ENCODE results near the gene CCDC51. TPM values are rescaled to one million over a fixed set of nuclear protein-coding genes. Genes with fewer than 3 reads are reported as not detected.

Gene CCDC51
- total RNA-seq, 1 donor from 2014 or later: 39.2 TPM

DNA sequence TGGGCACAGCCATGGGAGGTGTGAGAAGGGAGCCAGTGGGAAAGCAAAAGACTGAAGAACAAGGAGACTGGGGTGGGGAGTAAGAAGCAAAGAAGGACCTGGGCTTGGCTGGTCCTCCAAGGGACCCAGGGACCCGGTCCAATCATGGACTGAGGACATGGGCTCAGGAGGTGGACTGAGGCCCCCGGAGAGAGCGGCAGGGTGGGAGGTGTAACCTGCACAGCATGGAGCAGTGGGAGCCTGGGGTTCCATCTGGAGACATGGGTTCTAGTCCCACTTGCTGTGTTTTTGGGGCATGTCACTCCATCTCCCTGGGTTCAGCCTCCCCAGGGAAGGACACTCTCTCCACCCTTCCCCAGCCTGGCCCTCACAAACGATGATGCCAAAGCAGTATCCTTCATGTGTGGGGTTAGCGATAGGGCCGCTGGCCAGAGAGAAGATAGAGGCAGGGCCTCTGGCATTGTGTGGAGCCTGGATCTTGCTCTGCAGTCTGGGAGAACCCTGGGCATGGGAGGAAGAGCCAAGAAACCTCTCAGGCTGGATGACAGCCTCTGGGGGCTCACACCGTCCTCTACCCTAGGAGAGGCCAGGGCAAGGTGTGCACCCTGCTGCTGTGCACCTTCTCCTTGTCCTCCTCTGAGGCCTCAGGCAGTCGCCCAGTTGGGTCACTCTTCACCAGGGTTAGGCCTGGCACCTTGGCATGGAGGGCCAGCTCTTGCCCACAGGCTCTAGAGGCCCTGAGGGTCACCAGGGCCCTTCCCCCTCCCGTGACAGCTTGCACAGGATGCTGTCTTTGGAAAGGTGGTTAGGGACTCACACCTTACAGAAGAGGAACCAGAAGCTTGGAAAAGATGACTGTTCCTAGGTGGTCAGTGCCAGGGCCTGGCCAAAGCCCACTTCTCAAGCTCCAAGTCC lies 41.9 kb downstream of the CCDC51 start:
- H3K27me3 ChIP-seq (ENCODE audit: control insufficient read depth, insufficient read depth, low read length): no peaks in the 10 kb centered on the region
- no peaks in the 10 kb centered on the region for H3K36me3 ChIP-seq (ENCODE audit: control insufficient read depth, insufficient read depth, low read length)
- DNase-seq (ENCODE audit: low read depth): no peak
- no peak overlapping the region for H3K4me3 ChIP-seq (ENCODE audit: low read depth, low read length)
- TF ChIP-seq, protein P1, sequence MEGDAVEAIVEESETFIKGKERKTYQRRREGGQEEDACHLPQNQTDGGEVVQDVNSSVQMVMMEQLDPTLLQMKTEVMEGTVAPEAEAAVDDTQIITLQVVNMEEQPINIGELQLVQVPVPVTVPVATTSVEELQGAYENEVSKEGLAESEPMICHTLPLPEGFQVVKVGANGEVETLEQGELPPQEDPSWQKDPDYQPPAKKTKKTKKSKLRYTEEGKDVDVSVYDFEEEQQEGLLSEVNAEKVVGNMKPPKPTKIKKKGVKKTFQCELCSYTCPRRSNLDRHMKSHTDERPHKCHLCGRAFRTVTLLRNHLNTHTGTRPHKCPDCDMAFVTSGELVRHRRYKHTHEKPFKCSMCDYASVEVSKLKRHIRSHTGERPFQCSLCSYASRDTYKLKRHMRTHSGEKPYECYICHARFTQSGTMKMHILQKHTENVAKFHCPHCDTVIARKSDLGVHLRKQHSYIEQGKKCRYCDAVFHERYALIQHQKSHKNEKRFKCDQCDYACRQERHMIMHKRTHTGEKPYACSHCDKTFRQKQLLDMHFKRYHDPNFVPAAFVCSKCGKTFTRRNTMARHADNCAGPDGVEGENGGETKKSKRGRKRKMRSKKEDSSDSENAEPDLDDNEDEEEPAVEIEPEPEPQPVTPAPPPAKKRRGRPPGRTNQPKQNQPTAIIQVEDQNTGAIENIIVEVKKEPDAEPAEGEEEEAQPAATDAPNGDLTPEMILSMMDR (IDR thresholded peaks at IDR 0.05; ENCODE audit: insufficient read depth, low read length, poor library complexity, severe bottlenecking): no peak

DNA sequence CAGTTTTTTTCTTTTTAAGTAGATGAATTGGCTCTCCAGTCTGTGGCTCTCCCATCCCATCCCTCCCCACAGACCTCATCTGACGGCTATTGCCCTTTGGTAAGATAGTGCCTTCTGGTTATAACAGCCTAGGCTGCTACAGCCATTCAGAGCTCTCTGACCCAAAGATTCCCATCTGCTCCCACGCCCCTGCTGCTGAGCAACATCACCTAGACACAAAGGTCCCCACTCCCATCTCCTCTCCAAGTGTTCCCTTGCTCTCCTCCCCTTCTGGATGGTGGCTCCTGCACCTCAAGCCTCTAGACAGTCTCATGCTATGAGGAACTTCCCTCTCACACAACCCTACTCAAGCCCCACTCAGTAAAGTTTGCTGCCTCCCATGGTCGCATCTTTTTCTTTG lies 44.2 kb downstream of the CCDC51 start:
- TF ChIP-seq, protein P1 (IDR thresholded peaks at IDR 0.05; ENCODE audit: insufficient read depth, low read length, poor library complexity, severe bottlenecking): no peak
- DNase-seq (ENCODE audit: low read depth): no peak
- H3K36me3 ChIP-seq (ENCODE audit: control insufficient read depth, insufficient read depth, low read length): no peaks in the 10 kb centered on the region
- no peak overlapping the region for H3K4me3 ChIP-seq (ENCODE audit: low read depth, low read length)
- H3K27me3 ChIP-seq (ENCODE audit: control insufficient read depth, insufficient read depth, low read length): no peaks in the 10 kb centered on the region

DNA sequence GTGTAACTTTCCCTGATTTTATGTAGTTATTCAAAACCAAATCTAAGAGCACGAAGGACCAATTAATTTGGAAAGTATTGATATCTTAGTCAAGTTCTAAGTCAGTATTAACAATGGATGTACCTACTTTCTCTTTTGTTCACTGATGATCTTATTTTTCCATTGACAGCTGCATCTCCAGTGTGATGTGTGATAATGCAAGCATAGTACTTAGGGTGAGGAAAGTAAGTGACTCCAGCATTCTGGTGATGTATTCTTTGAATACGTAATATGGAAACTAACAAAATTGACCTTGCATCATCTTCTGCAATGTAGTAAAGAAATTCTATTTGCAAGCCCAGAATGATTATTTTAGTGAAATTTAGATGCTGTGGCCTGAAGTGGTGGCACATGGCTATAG lies 45.5 kb downstream of the CCDC51 start:
- no peaks in the 10 kb centered on the region for H3K36me3 ChIP-seq (ENCODE audit: control insufficient read depth, insufficient read depth, low read length)
- H3K4me3 ChIP-seq (ENCODE audit: low read depth, low read length): no peak overlapping the region
- DNase-seq (ENCODE audit: low read depth): no peak
- TF ChIP-seq, protein P1 (IDR thresholded peaks at IDR 0.05; ENCODE audit: insufficient read depth, low read length, poor library complexity, severe bottlenecking): no peak
- no peaks in the 10 kb centered on the region for H3K27me3 ChIP-seq (ENCODE audit: control insufficient read depth, insufficient read depth, low read length)

DNA sequence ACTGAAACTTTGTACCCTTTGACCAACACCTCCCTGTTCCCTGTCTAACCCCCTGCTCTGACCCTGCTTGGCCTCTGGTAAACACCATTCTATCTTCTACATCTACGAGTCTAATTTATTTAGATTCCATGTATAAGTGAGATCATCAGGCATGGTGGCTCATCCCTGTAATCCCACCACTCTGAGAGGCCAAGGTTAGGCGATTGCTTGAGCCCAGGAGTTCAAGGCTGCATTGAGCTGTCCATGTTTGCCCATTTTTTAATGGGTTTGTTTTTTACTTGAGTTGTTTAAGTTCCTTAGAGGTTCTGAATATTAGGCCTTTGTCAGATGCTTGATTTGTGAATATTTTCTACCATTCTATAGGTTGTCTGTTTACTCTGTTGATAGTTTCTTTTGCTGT lies 51.0 kb downstream of the CCDC51 start:
- H3K36me3 ChIP-seq (ENCODE audit: control insufficient read depth, insufficient read depth, low read length): no peaks in the 10 kb centered on the region
- TF ChIP-seq, protein P1 (IDR thresholded peaks at IDR 0.05; ENCODE audit: insufficient read depth, low read length, poor library complexity, severe bottlenecking): no peak
- DNase-seq (ENCODE audit: low read depth): no peak

DNA sequence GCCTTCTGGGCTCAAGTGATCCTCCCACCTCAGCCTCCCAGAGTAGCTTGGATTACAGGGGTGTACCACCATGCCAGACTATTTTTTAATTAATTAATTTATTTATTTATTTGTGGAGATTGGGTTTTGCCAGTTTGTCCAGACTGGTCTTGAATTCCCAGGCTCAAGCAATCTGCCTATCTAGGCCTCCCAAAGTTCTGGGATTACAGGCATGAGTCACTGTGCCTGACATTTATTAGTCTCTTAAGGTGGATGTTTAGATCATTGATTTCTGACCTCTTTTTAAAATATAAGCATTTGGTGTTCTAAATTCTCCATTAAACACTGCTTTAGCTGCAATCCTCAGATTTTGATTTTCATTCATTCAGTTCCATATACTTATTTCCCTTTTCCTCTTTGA lies 52.3 kb downstream of the CCDC51 start:
- Histone ChIP-seq H3K4me3 (ENCODE audit: low read depth, low read length) (no peak overlapping the region), H3K36me3 (ENCODE audit: control insufficient read depth, insufficient read depth, low read length) (no peaks in the 10 kb centered on the region), H3K27me3 (ENCODE audit: control insufficient read depth, insufficient read depth, low read length) (no peaks in the 10 kb centered on the region)
- TF ChIP-seq, protein P1 (IDR thresholded peaks at IDR 0.05; ENCODE audit: insufficient read depth, low read length, poor library complexity, severe bottlenecking): no peak
- no peak for DNase-seq (ENCODE audit: low read depth)

More for the DNA sequence above, 51.0 kb downstream of the CCDC51 start:
- Histone ChIP-seq H3K27me3 (ENCODE audit: control insufficient read depth, insufficient read depth, low read length) (no peaks in the 10 kb centered on the region), H3K4me3 (ENCODE audit: low read depth, low read length) (no peak overlapping the region)

Other genes with a start within 250 kb of the CCDC51 start
- gene CAMP, start 216.6 kb downstream of the CCDC51 start, total RNA-seq: not detected in 2 replicates
- 5.1 TPM in 2 replicates for gene ZNF589, start 199.0 kb downstream of the CCDC51 start, total RNA-seq
- 35.1 and 45.9 TPM in 2 replicates for gene NME6, start 138.8 kb downstream of the CCDC51 start, total RNA-seq
- gene SPINK8, start 106.5 kb downstream of the CCDC51 start, total RNA-seq: not detected in 2 replicates
- 0.46 TPM in 1 of 2 replicates, not detected in the other for gene FBXW12, start 67.9 kb downstream of the CCDC51 start, total RNA-seq
- 115 and 137 TPM in 2 replicates for gene PLXNB1, start 10.0 kb downstream of the CCDC51 start, total RNA-seq
- gene TMA7, start 138 bp upstream of the CCDC51 start, total RNA-seq: 374 and 462 TPM in 2 replicates
- 5.7 and 6.8 TPM in 2 replicates for gene ATRIP, start 6.6 kb upstream of the CCDC51 start, total RNA-seq
- gene SHISA5, start 64.1 kb upstream of the CCDC51 start, total RNA-seq: 231 and 248 TPM in 2 replicates
- gene PFKFB4, start 116.7 kb upstream of the CCDC51 start, total RNA-seq: 22.4 and 24.1 TPM in 2 replicates
- 26.1 and 39.1 TPM in 2 replicates for gene UCN2, start 123.7 kb upstream of the CCDC51 start, total RNA-seq
- 337 and 348 TPM in 2 replicates for gene COL7A1, start 155.2 kb upstream of the CCDC51 start, total RNA-seq
- 413 and 435 TPM in 2 replicates for gene UQCRC1, start 169.5 kb upstream of the CCDC51 start, total RNA-seq
- not detected in 2 replicates for gene TMEM89, start 181.7 kb upstream of the CCDC51 start, total RNA-seq
- gene SLC26A6, start 195.3 kb upstream of the CCDC51 start, total RNA-seq: 32.8 and 54.2 TPM in 2 replicates
- 5.2 and 5.6 TPM in 2 replicates for gene CELSR3, start 222.8 kb upstream of the CCDC51 start, total RNA-seq
- gene NCKIPSD, start 245.8 kb upstream of the CCDC51 start, total RNA-seq: 15.3 and 34.0 TPM in 2 replicates

All from kidney epithelial cell (primary cell).